OCI-LY7 (cell line): Measurements from ENCODE around the gene SRPRB. TPM values are rescaled to one million over a fixed set of nuclear protein-coding genes. Genes with fewer than 3 reads are reported as not detected.

Source experiments
- BruUV-seq: library from RNA; stranded (reverse); fragments of 400-500 nt; replicated peaks from 2 replicates; lab custom pipeline; 2021; lab: Mats Ljungman, UMichigan
- CTCF ChIA-PET: fragments of 300-600 bp; sonication (Branson Sonifier 250); formaldehyde crosslinking; loops from one replicate; lab custom pipeline; 2022; ENCODE audit warnings: antibody characterized with exemption; ENCODE audit not compliant: unreplicated experiment; lab: Charles Lee
- POLR2A ChIA-PET: fragments of 300-600 bp; sonication (Branson Sonifier 250); formaldehyde crosslinking; loops from one replicate; lab custom pipeline; 2022; ENCODE audit warnings: antibody characterized with exemption; lab: Charles Lee
- DNase-seq: peaks from one replicate; pipeline ENCODE4 v3.0.0-alpha.2; 2015; ENCODE audit warnings: low spot score
- H2AFZ ChIP-seq: fragments of 200-600 bp; sonication (generic), shearing (Covaris generic); 2 replicates; pipeline ENCODE4 v1.6.1; 2014; ENCODE audit warnings: mild to moderate bottlenecking, antibody characterized with exemption, low read length, moderate library complexity
- H3K27ac ChIP-seq: fragments of 200-600 bp; sonication (generic); 2 replicates; pipeline ENCODE4 v1.5.1; 2014; ENCODE audit warnings: mixed run types, low read depth, mild to moderate bottlenecking, moderate library complexity, low read length, inconsistent platforms; ENCODE audit not compliant: poor library complexity, severe bottlenecking
- H3K36me3 ChIP-seq: fragments of 200-600 bp; sonication (generic); 2 replicates; pipeline ENCODE4 v1.6.1; 2014; ENCODE audit warnings: mild to moderate bottlenecking, antibody characterized with exemption, low read length, moderate library complexity, mixed read lengths; ENCODE audit not compliant: insufficient read depth
- H3K4me1 ChIP-seq: fragments of 200-600 bp; sonication (generic); 2 replicates; pipeline ENCODE4 v1.5.1; 2014; ENCODE audit warnings: mild to moderate bottlenecking, low read length; ENCODE audit not compliant: insufficient read depth, poor library complexity, severe bottlenecking
- H3K4me2 ChIP-seq: fragments of 200-600 bp; sonication (generic); 2 replicates; pipeline ENCODE4 v1.6.1; 2014; ENCODE audit warnings: mild to moderate bottlenecking, low read length
- H3K4me3 ChIP-seq: fragments of 200-600 bp; sonication (generic); 2 replicates; pipeline ENCODE4 v1.5.1; 2014; ENCODE audit warnings: mild to moderate bottlenecking, low read depth, low read length; ENCODE audit not compliant: poor library complexity, severe bottlenecking
- H3K79me2 ChIP-seq: fragments of 200-600 bp; sonication (generic); 2 replicates; pipeline ENCODE4 v1.6.1; 2016; ENCODE audit warnings: low read depth, mild to moderate bottlenecking, low read length, moderate library complexity, mixed read lengths; ENCODE audit not compliant: insufficient read depth
- H3K9me2 ChIP-seq: fragments of 200-600 bp; sonication (generic); 2 replicates; pipeline ENCODE4 v1.6.1; 2016; ENCODE audit warnings: mild to moderate bottlenecking, low read length, mixed read lengths; ENCODE audit not compliant: insufficient read depth
- H3K9me3 ChIP-seq: fragments of 200-600 bp; sonication (generic); 2 replicates; pipeline ENCODE4 v1.6.1; 2014; ENCODE audit warnings: mild to moderate bottlenecking, mixed run types, low read length, mixed read lengths
- H4K20me1 ChIP-seq: fragments of 200-600 bp; sonication (generic); 2 replicates; pipeline ENCODE4 v1.6.1; 2014; ENCODE audit warnings: mild to moderate bottlenecking, antibody characterized with exemption, low read length, moderate library complexity, mixed read lengths; ENCODE audit not compliant: insufficient read depth
- EZH2phosphoT487 ChIP-seq: fragments of 200-600 bp; sonication (generic); IDR thresholded peaks from 2 replicates; pipeline ENCODE4 v1.6.1; 2018; ENCODE audit warnings: low read depth, borderline replicate concordance, mild to moderate bottlenecking, mixed run types, antibody characterized with exemption, low read length, moderate library complexity, mixed read lengths
- intact Hi-C: fragments of 100-400 bp; cut with micrococcal nuclease; formaldehyde crosslinking; loops from one replicate; pipeline ENCODE4 v1.10.0; 2022; ENCODE audit not compliant: unreplicated experiment
- total RNA-seq, 2 experiments: library from RNA; depleted of rRNA in 1 of 2; stranded (reverse); fragments of >200 nt in 1 of 2; shearing (Covaris generic) in 1 of 2; gene quantifications; 2 replicates each; pipeline ENCODE4 v1.2.3, GENCODE V29; 2014 to 2022
- TF ChIP-seq, protein P1 (sequence below): fragments of 200-600 bp; sonication (generic); conservative IDR thresholded peaks from 2 replicates; pipeline ENCODE4 v1.5.1; 2014; ENCODE audit warnings: mild to moderate bottlenecking, antibody characterized with exemption, low read length, moderate library complexity, mixed read lengths

The SRPRB gene
- total RNA-seq, 2 experiments from 2014 or later = 39.4 to 54.1 TPM

DNA sequence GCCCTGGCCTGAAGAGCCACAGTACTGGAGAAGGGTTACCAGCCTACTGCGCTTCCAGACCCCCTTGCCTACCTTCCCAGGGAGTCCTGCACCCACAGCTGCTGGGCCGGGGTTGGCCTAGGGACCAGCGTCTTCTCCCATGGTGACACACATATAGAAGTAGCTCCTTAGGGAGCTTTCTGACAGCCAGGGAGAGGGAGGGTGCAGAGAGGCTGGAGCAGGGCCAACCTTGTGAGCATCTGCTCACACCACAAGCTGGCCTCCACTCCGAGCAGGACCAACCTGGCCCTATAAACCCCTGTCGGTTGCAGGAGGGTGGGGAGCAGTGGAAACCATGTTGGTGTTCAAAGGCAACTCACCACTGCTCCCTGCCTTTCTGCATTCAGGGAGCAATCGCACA lies 35.2 kb downstream of the SRPRB start:
- intact Hi-C loops = no loop called here
- no peak for TF ChIP-seq EZH2phosphoT487
- TF ChIP-seq, protein P1, sequence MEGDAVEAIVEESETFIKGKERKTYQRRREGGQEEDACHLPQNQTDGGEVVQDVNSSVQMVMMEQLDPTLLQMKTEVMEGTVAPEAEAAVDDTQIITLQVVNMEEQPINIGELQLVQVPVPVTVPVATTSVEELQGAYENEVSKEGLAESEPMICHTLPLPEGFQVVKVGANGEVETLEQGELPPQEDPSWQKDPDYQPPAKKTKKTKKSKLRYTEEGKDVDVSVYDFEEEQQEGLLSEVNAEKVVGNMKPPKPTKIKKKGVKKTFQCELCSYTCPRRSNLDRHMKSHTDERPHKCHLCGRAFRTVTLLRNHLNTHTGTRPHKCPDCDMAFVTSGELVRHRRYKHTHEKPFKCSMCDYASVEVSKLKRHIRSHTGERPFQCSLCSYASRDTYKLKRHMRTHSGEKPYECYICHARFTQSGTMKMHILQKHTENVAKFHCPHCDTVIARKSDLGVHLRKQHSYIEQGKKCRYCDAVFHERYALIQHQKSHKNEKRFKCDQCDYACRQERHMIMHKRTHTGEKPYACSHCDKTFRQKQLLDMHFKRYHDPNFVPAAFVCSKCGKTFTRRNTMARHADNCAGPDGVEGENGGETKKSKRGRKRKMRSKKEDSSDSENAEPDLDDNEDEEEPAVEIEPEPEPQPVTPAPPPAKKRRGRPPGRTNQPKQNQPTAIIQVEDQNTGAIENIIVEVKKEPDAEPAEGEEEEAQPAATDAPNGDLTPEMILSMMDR = no peak
- Histone ChIP-seq H3K4me1 (no peaks in the 10 kb centered on the region), H4K20me1 (no peaks in the 10 kb centered on the region), H2AFZ (no peak overlapping the region), H3K79me2 (no peaks in the 10 kb centered on the region), H3K9me2 (no peaks in the 10 kb centered on the region), H3K9me3 (no peaks in the 10 kb centered on the region), H3K27ac (no peak overlapping the region), H3K4me2 (no peak overlapping the region), H3K4me3 (no peak overlapping the region), H3K36me3 (no peaks in the 10 kb centered on the region)
- DNase-seq = no peak
- ChIA-PET POLR2A (no interaction called here), CTCF (interaction anchor here (0.7 kb wide), 1 partner anchor 373 kb away, joined by 4 read pairs; no protein-coding TSS in a partner anchor)
- BruUV-seq = no TSS peak

DNA sequence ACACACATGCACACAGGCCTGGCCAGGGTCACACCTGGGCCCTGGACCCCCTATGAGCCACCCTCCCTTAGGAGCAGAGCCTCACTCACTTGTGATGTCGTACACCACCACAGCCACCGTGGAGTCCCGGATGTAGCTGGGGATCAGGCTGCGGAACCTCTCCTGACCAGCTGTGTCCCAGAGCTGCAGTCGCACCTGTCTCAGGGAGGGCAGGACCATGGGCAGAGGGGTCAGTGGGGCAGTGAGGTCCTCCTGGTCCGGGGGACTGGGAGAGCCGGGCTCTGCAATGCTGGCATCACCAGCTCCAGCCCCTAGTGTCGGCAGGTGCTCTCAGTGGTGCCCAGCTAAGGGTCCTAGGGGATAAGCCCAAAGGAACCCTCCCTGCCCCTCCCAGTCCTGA lies 35.6 kb downstream of the SRPRB start:
- Histone ChIP-seq H4K20me1 (no peaks in the 10 kb centered on the region), H3K4me3 (no peak overlapping the region), H3K79me2 (no peaks in the 10 kb centered on the region), H3K9me3 (no peaks in the 10 kb centered on the region), H2AFZ (no peak overlapping the region), H3K4me2 (no peak overlapping the region), H3K27ac (no peak overlapping the region), H3K9me2 (no peaks in the 10 kb centered on the region), H3K36me3 (no peaks in the 10 kb centered on the region), H3K4me1 (no peaks in the 10 kb centered on the region)
- CTCF ChIA-PET = interaction anchor here (0.7 kb wide), 1 partner anchor 373 kb away, joined by 4 read pairs; no protein-coding TSS in a partner anchor
- no peak for DNase-seq
- intact Hi-C loops = no loop called here
- TF ChIP-seq, protein P1 = no peak
- TF ChIP-seq EZH2phosphoT487 = no peak
- no TSS peak for BruUV-seq
- POLR2A ChIA-PET = no interaction called here

DNA sequence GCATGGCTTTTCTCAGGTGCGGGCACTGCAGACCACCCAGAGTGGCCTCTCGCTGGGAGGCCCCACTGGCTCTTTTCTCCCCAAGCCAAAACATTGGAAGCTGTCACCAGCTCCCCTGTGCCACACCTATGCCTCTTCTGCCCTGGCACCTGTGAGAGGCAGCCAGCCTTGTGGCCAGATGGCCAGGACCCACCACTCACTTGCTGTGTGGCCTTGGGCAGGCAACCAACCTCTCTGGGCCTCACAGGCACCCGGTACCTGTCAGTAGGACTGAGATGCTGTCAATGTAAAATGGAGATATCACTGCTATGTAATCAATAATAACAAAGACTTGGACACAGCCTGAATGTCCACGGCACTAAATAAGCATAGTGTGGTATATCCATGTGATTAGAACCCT lies 36.5 kb downstream of the SRPRB start:
- intact Hi-C loops = no loop called here
- H3K9me3 ChIP-seq = no peaks in the 10 kb centered on the region
- POLR2A ChIA-PET = no interaction called here
- H3K27ac ChIP-seq = no peak overlapping the region
- DNase-seq = no peak
- no peaks in the 10 kb centered on the region for H4K20me1 ChIP-seq
- H3K4me3 ChIP-seq = no peak overlapping the region
- no peaks in the 10 kb centered on the region for H3K9me2 ChIP-seq
- H3K4me2 ChIP-seq = no peak overlapping the region
- CTCF ChIA-PET = no interaction called here
- H3K79me2 ChIP-seq = no peaks in the 10 kb centered on the region
- TF ChIP-seq EZH2phosphoT487 = no peak
- TF ChIP-seq, protein P1 = no peak
- BruUV-seq = no TSS peak
- no peak overlapping the region for H2AFZ ChIP-seq
- H3K36me3 ChIP-seq = no peaks in the 10 kb centered on the region
- H3K4me1 ChIP-seq = no peaks in the 10 kb centered on the region
